NCI-H1436 treated with DMSO at 0.1 percent for 48 hours (cell line): ENCODE measurements around the gene SLC40A1.

Experiments used
- DNase-seq: peaks from one replicate; lab custom pipeline; 2025; lab: John Stamatoyannopoulos, UW

The SLC40A1 gene

GRCh38 chr2:189599245-189599644, 18.7 kb upstream of the SLC40A1 start:
- no peak for DNase-seq

GRCh38 chr2:189595417-189595816, 14.8 kb upstream of the SLC40A1 start:
- no peak for DNase-seq

- DNase-seq = no peak
These were observed 13.7 kb upstream of the SLC40A1 start for GRCh38 chr2:189594305-189594704.

GRCh38 chr2:189593115-189593514, 12.5 kb upstream of the SLC40A1 start:
- no peak for DNase-seq

- DNase-seq = no peak
These were observed 11.9 kb upstream of the SLC40A1 start for GRCh38 chr2:189592353-189592984.

- DNase-seq = no peak
These were observed 7.2 kb upstream of the SLC40A1 start for GRCh38 chr2:189587780-189588179.

GRCh38 chr2:189585226-189585756, 4.7 kb upstream of the SLC40A1 start:
- DNase-seq = no peak

GRCh38 chr2:189584686-189585085, 4.1 kb upstream of the SLC40A1 start:
- DNase-seq = no peak

- DNase-seq = no peak
These were observed 2.9 kb upstream of the SLC40A1 start for GRCh38 chr2:189583227-189584198.

- DNase-seq = no peak
These were observed 2.2 kb upstream of the SLC40A1 start for GRCh38 chr2:189582809-189583192.

- DNase-seq = no peak
These were observed 1.7 kb upstream of the SLC40A1 start for GRCh38 chr2:189582140-189582808.

GRCh38 chr2:189581354-189582139, 961 bp upstream of the SLC40A1 start:
- no peak for DNase-seq

GRCh38 chr2:189580241-189580651, 340 bp downstream of the SLC40A1 start:
- no peak for DNase-seq

GRCh38 chr2:189579585-189580186, 900 bp downstream of the SLC40A1 start:
- no peak for DNase-seq

- DNase-seq = no peak
These were observed 2.2 kb downstream of the SLC40A1 start for GRCh38 chr2:189578272-189578950.

- no peak for DNase-seq
These were observed 3.5 kb downstream of the SLC40A1 start for GRCh38 chr2:189577121-189577520.

GRCh38 chr2:189576396-189576795, 4.2 kb downstream of the SLC40A1 start:
- DNase-seq = no peak

- no peak for DNase-seq
These were observed 5.7 kb downstream of the SLC40A1 start for GRCh38 chr2:189574793-189575475.

- DNase-seq = no peak
These were observed 10.0 kb downstream of the SLC40A1 start for GRCh38 chr2:189570570-189571031.
